Astrocyte of the cerebellum (primary cell): ENCODE results near the gene PARVA.
A peak's percentile ranks its signal among the peaks of the same experiment; 100 is the strongest.

Experiments
- DNase-seq: peaks from one replicate; pipeline ENCODE4 v3.0.0-alpha.2; 2011; ENCODE audit warnings: low read depth
- H3K4me3 ChIP-seq: 2 replicates; pipeline ENCODE4 v1.5.1; 2011; ENCODE audit warnings: mild to moderate bottlenecking, low read depth, low read length, moderate library complexity
- CTCF ChIP-seq: IDR thresholded peaks from 2 replicates; pipeline ENCODE4 v1.5.1; 2012; ENCODE audit warnings: low read length, low read depth, moderate library complexity, mild to moderate bottlenecking; ENCODE audit errors: missing control alignments
- in situ Hi-C: cut with HindIII; loops from 2 replicates; pipeline ENCODE4 v1.10.0; 2017; ENCODE audit warnings: low sequenced_read_pairs

PARVA gene

GRCh38 chr11:12376259-12377081, 901 bp upstream of the PARVA start:
- TF ChIP-seq CTCF = no peak
- peak; percentile 63 for DNase-seq

GRCh38 chr11:12377824-12378593, 638 bp downstream of the PARVA start:
- in situ Hi-C loops = no loop called here
- no peak for DNase-seq
- peak overlapping the region; percentile 57 for H3K4me3 ChIP-seq
- TF ChIP-seq CTCF = no peak

More at GRCh38 chr11:12376259-12377081, 901 bp upstream of the PARVA start:
- in situ Hi-C loops = no loop called here
- H3K4me3 ChIP-seq = peak overlapping the region; percentile 57

- in situ Hi-C loops = no loop called here
- DNase-seq = no peak
- H3K4me3 ChIP-seq = no peak overlapping the region
- TF ChIP-seq CTCF = no peak
Observed at GRCh38 chr11:12380565-12381325, 3.4 kb downstream of the PARVA start.

- TF ChIP-seq CTCF = no peak
- H3K4me3 ChIP-seq = no peak overlapping the region
- in situ Hi-C loops = no loop called here
- no peak for DNase-seq
Observed at GRCh38 chr11:12381875-12382274, 4.5 kb downstream of the PARVA start.

- in situ Hi-C loops = no loop called here
- H3K4me3 ChIP-seq = no peak overlapping the region
- no peak for DNase-seq
- no peak for TF ChIP-seq CTCF
Observed at GRCh38 chr11:12382451-12382850, 5.1 kb downstream of the PARVA start.

GRCh38 chr11:12386309-12386708, 8.9 kb downstream of the PARVA start:
- H3K4me3 ChIP-seq = no peak overlapping the region
- DNase-seq = no peak
- in situ Hi-C loops = no loop called here
- TF ChIP-seq CTCF = no peak
